ENCODE data around the gene ELFN1.

DNA sequence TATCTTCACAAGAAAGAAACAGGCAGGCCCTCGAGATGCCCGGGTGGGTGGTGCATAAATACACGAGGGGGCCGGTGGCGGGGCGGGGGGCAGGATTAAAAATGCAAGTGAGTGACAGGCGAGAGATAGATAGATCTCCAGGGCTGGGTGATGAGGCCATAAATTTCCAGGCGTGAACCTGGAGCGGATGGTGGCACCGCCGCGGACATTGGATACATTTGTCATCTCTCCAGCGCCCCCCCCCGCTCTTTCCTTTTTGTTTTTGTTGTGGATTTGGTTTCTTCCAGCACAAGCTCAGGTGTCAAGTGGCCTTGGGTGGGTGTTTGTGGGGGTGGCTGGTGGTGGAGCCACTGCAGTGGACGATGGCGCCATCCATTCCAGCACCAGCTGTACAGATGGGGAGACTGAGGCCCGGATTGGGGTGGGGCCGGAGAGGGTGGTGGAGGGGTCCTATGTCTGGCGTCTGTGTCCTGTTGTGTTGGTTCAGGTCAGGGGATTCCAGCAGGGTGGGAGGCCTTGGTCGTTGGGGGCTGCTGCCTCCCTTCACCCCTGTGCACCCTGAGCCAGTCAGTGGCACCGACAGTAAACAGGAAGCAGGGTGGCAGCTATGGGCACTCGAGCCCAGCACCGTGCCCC is 2.9 kb downstream of the ELFN1 start:
- no peak for TF ChIP-seq POLR2A (IDR thresholded peaks at IDR 0.05; ENCODE audit: low read depth, low read length)
- TF ChIP-seq TAF1 (IDR thresholded peaks at IDR 0.05; ENCODE audit: borderline replicate concordance, low read depth, low read length) = no peak
- TF ChIP-seq POLR2AphosphoS5 (IDR thresholded peaks at IDR 0.05; ENCODE audit: low read depth, low read length) = no peak
